HG02678 (cell line): ENCODE measurements around the gene ZMIZ2.
A peak's percentile ranks its signal among the peaks of the same experiment; 100 is the strongest.
"Not testable (repeated sequence)": the region's sequence is repeated elsewhere in the genome, so short reads cannot be mapped to it uniquely, and the experiment has no call there.

Experiments used
- ATAC-seq: cut with Tn5 transposase; IDR thresholded peaks from one replicate; pipeline ENCODE4 v1.9.1; 2021; ENCODE audit warnings: mild to moderate bottlenecking, moderate library complexity; ENCODE audit not compliant: unreplicated experiment

The ZMIZ2 gene

GRCh38 chr7:44727158-44727936, 21.3 kb upstream of the ZMIZ2 start:
- ATAC-seq: no peak

- no peak for ATAC-seq
Observed at GRCh38 chr7:44727937-44728262, 20.7 kb upstream of the ZMIZ2 start.

- no peak for ATAC-seq
Observed at GRCh38 chr7:44729949-44730590, 18.6 kb upstream of the ZMIZ2 start.

- ATAC-seq: not testable (repeated sequence)
Observed at GRCh38 chr7:44732971-44733370, 15.7 kb upstream of the ZMIZ2 start.

GRCh38 chr7:44733708-44734481, 14.8 kb upstream of the ZMIZ2 start:
- ATAC-seq: no peak

- ATAC-seq: no peak
Observed at GRCh38 chr7:44735403-44736165, 13.1 kb upstream of the ZMIZ2 start.

GRCh38 chr7:44736896-44737295, 11.8 kb upstream of the ZMIZ2 start:
- no peak for ATAC-seq

- ATAC-seq: no peak
Observed at GRCh38 chr7:44738051-44738723, 10.5 kb upstream of the ZMIZ2 start.

GRCh38 chr7:44738876-44739665, 9.6 kb upstream of the ZMIZ2 start:
- no peak for ATAC-seq

GRCh38 chr7:44740055-44740454, 8.6 kb upstream of the ZMIZ2 start:
- ATAC-seq: no peak

- ATAC-seq: no peak
Observed at GRCh38 chr7:44743750-44744149, 4.9 kb upstream of the ZMIZ2 start.

GRCh38 chr7:44748948-44749731, 493 bp downstream of the ZMIZ2 start:
- peak; percentile 19 for ATAC-seq

GRCh38 chr7:44749992-44750391, 1.3 kb downstream of the ZMIZ2 start:
- no peak for ATAC-seq

- ATAC-seq: no peak
Observed at GRCh38 chr7:44750424-44750823, 1.8 kb downstream of the ZMIZ2 start.

- ATAC-seq: peak; percentile 61
Observed at GRCh38 chr7:44750921-44751571, 2.4 kb downstream of the ZMIZ2 start.

GRCh38 chr7:44752822-44753221, 4.2 kb downstream of the ZMIZ2 start:
- no peak for ATAC-seq

GRCh38 chr7:44754802-44755697, 6.4 kb downstream of the ZMIZ2 start:
- no peak for ATAC-seq
